Left hindlimb (tissue), 1 donor: ENCODE data around the gene SLC16A9.
"Not testable (repeated sequence)": the region's sequence is repeated elsewhere in the genome, so short reads cannot be mapped to it uniquely, and the experiment has no call there.

Source experiments
- DNase-seq: peaks from one replicate; pipeline ENCODE4 v3.0.0-alpha.2; 2018

The SLC16A9 gene

GRCh38 chr10:59709395-59710125 lies at the start of gene SLC16A9:
SLC16A9 (minus strand) TSS chr10:59709850; CDS start chr10:59684291, 25,559 bp downstream.
- DNase-seq, result peak; percentile 84

- no peak for DNase-seq
Measured at GRCh38 chr10:59757966-59758365, 48.3 kb upstream of the SLC16A9 start.

- DNase-seq, result no peak
Measured at GRCh38 chr10:59754951-59755350, 45.3 kb upstream of the SLC16A9 start.

GRCh38 chr10:59753267-59753666 lies 43.6 kb upstream of the SLC16A9 start, which contains the start of gene MRLN:
MRLN (minus strand) TSS chr10:59753455.
- DNase-seq, result no peak

GRCh38 chr10:59752278-59752940 lies 42.8 kb upstream of the SLC16A9 start:
- DNase-seq, result no peak

- no peak for DNase-seq
Measured at GRCh38 chr10:59750155-59750945, 40.7 kb upstream of the SLC16A9 start.

GRCh38 chr10:59748834-59749233 lies 39.2 kb upstream of the SLC16A9 start:
- DNase-seq, result no peak

- no peak for DNase-seq
Measured at GRCh38 chr10:59745163-59745650, 35.6 kb upstream of the SLC16A9 start.

GRCh38 chr10:59744762-59745161 lies 35.1 kb upstream of the SLC16A9 start:
- DNase-seq, result not testable (repeated sequence)

- DNase-seq, result not testable (repeated sequence)
Measured at GRCh38 chr10:59744156-59744555, 34.5 kb upstream of the SLC16A9 start.

GRCh38 chr10:59741583-59741982 lies 31.9 kb upstream of the SLC16A9 start:
- no peak for DNase-seq

GRCh38 chr10:59741048-59741447 lies 31.4 kb upstream of the SLC16A9 start:
- DNase-seq, result no peak

- no peak for DNase-seq
Measured at GRCh38 chr10:59736749-59737148, 27.1 kb upstream of the SLC16A9 start.

GRCh38 chr10:59735296-59735695 lies 25.6 kb upstream of the SLC16A9 start:
- DNase-seq, result no peak

GRCh38 chr10:59734014-59734462 lies 24.4 kb upstream of the SLC16A9 start:
- no peak for DNase-seq

- not testable (repeated sequence) for DNase-seq
Measured at GRCh38 chr10:59733321-59734013, 23.8 kb upstream of the SLC16A9 start.

GRCh38 chr10:59732849-59733248 lies 23.2 kb upstream of the SLC16A9 start:
- DNase-seq, result not testable (repeated sequence)

- not testable (repeated sequence) for DNase-seq
Measured at GRCh38 chr10:59729167-59729566, 19.5 kb upstream of the SLC16A9 start.

- DNase-seq, result no peak
Measured at GRCh38 chr10:59724098-59724938, 14.7 kb upstream of the SLC16A9 start.

GRCh38 chr10:59720377-59720776 lies 10.7 kb upstream of the SLC16A9 start:
- DNase-seq, result no peak

- DNase-seq, result no peak
Measured at GRCh38 chr10:59719374-59719773, 9.7 kb upstream of the SLC16A9 start.

GRCh38 chr10:59718257-59718656 lies 8.6 kb upstream of the SLC16A9 start:
- DNase-seq, result no peak
